ENCODE results near the gene PTN.

Gene PTN, protein sequence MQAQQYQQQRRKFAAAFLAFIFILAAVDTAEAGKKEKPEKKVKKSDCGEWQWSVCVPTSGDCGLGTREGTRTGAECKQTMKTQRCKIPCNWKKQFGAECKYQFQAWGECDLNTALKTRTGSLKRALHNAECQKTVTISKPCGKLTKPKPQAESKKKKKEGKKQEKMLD

DNA sequence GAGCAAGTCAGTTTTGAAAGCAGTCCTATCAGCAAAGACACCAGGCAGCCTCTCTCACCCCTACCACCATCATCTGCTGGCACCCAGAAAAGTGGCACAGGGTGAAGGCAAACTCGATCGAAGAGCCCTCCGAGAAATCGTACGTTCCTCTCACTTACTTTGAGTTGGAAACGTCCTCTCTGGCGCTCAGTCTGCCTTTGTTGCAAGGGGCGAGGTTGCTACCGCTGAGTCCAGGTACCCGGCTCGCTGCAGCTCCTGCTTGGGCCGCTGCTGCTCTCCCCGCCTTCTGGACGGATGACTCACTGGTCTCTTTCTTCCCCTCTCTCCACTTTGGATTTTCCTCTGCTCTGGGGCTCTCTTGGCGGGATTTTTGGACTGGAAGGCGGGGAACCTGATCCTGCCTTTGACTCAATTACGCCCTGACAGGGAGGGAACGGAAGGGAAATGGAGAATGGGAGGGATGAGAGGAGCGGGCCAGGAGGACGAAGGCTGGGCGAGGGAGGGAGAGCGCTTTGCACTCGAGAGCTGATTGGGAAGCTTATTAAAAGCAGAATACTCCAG, at the start of gene PTN:
TSS of gene PTN (minus strand) at position 453 of the 561 bp plus-strand sequence. CDS start 88,760 bp downstream, outside the sequence.
- DNase-seq: no peak

DNA sequence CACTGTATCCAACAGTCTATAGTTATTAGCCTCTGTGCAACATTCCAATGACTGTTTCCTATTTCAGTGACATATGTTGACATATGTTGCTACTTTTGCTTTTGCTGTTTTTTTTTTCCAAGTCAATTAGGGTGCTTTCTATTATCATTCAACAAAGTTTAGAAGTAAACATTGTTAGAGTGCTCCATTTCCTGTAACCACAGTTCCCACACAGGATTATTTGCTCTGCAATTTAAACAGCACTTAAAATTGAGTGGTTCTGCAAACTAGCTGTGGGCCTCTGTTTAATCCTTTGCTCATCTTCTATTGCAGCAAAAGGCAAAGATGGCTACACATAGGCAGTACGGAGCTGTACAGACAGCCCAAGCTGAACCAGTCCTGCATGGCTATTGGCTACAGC, 46.5 kb upstream of the PTN start:
- no peak for DNase-seq

DNA sequence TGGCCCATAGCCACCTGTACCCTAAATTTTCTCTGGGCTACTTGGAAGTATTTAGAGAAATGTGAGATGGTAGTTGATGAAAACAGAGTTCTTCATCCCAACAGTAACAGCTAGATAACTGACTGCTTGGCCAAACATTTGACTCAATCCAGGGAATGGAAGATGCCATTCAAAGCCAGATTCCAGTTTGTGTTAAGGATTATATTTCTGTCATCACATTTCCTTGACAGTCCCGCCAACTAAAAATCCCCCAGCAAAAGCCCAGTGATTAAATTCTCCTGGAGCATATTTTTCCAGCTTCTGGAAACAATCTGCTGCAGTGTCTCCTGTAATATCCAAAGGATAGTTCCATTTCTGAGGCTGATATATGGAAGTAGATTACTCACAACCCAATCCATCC, 45.4 kb upstream of the PTN start:
- no peak for DNase-seq

DNA sequence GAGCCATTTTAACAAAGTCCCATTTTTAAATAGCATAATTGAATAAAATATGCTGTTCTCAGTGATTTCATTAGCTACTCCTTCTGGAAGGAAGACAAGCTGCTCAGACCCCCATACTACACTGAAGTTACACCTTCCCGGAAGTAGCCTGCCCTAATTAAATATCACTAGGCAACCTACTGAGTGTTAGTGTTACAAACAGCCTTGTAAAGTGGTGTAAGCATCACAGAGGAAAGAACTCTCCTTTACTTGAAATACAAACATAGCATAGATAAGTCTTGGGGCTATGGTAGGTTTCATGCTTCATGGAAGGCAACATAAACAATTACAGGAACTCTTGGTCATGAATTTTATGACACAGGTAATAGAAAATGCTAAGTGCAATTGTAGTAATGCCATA, 43.4 kb upstream of the PTN start:
- no peak for DNase-seq

DNA sequence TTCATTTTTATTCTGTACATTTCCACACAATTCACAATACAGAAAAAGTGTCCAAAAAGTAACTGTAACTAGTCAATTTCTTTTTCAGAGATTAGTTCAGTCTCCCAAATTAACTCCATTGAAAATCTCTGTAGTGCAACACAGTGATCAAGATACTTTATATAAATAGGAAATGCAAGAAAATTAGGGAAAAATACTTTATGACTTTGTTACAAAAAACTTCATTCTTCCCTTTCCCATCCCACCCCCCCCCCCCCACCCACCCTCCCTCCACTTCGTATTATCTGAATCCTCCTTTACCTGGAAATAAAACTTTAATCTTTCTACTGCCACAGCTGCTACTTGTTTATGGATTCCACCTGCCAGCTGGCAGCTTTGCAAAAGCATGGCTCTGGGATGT, 37.5 kb upstream of the PTN start:
- DNase-seq: no peak

DNA sequence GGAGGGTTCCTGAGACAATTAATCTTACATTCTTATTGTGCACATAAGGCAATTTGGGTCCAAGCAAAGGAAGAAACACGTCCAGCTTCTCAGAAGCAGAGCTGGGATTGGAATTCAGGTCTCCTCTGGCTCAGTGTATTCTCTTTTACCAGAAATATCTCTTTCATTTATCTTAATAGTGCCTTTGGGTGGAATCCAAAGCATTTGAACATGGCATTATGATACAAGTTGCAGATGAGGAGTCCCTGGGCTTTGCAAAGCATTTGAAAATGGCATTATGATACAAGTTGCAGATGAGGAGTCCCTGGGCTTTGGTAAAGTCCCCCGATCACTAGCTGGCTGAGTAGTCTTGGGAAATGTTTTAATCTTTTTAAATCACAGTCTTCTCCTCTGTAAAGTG, 30.0 kb upstream of the PTN start:
- no peak for DNase-seq

DNA sequence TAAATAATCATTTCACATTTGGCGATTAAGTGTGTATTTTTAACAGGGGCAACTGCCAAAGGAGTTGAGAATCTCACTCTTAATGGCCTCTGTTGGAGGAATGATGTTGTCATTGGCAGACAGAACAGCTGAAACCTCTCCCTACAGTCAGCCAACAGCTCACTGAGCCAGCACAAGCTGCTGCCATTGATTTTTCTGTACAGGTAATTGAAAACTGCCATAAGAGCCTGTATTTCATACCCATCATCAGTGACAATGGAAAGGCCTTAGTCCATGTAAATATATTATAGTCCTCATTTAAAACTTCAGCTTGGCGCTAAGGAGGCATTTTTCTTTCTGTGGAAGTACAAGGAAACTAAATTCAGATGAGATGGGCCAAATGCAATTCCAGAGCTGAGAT, 28.1 kb upstream of the PTN start:
- DNase-seq: no peak

DNA sequence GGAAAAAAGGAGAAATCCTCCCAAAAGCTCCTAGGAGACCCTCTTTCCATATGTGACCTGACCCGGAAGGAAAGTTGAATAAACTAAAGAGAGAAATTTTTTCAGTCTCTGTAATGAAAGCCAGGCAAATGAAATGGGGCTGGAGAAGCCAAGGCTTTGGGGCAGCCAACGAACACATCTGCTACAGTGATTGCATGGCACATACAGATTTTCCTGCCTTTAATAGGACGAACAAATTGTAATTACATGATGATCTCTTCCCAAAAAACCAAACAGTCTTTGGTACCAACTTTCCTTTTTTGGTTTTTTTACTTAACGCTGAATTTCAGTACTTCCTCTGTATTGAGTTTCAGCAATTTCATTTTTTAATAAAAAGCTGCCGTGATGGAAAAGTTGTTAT, 23.5 kb upstream of the PTN start:
- no peak for DNase-seq

DNA sequence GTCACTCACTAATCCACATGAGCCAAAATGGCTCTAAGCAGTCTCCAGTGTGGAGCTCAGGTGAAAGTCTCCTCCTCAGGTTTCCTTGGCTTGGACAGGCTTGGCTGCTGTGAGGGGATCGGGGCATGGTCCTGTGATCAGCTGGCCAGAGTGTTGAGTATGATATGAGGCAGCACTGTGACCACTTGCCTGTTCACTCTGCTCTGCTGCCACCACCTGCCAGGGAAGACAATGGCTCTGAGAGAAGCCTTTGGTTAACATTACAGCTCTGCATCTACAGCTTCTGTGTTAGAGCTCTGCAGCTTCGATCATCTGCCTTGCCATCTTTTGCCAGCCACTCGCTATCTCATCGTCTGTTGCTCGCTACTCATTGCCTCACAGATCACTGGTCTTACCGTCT, 20.1 kb upstream of the PTN start:
- no peak for DNase-seq

DNA sequence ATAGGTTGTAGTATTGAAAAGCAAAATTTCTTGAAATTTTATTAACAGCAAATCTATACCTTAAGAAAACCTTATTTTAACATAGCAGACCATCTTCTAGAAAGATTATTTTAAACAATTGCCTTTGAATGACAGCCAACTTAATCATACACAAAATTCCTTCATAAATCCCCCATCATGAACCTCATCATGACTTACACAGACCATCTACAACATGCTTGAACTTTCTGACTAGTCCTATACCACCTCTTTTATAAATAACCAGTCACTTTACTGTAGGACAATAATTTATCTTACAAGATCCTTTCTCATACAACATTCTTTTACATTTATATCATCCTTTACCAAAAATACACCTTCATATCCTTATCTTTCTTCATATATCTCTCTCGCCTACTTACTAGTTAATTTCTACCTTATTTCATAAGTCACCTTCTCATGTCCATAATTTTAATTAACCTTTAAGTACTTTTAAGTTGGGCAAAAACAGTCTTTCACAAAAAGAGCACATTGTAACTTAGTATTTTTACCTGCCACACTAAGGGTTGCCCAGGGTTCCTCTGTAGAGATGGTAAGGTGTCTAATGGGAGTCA, 16.6 kb upstream of the PTN start:
- DNase-seq: no peak

DNA sequence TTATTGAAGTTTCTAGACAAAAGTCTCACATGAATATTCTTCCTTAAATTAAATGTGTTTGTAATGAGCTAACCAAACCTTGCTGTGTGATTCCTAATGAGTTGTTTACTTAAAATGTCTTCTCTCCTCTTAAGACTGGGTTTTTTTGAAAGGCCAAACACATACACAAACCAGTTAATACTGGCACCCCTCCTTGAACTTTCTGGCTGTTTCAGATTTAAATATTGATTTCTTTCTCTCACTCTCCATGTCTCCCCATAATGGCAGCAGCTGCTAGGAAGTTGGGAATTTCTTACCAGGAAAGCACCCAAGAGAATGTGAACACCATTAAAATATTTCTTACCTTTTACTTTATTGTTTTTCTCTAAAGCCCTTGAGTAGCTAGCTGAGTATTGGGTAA, 11.4 kb upstream of the PTN start:
- no peak for DNase-seq

DNA sequence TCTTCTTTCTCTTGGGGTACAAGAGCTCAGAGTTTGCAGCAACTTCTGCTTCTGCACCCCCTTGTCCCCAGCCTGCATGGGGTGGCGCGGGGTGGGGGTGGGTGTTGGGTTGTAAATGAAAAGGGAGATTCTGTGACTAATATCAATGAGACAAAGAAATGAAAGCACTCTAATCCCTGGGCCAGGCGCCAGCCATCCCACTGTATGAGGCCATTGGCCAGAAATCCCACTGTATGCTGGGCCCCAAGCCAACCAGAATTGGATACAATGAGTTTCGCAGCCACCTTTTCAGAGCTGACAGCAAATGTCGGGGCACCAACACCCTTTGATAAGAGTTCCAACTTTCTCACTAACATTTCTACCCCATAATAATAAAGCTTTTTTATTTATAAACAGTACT, 10.9 kb upstream of the PTN start:
- no peak for DNase-seq

DNA sequence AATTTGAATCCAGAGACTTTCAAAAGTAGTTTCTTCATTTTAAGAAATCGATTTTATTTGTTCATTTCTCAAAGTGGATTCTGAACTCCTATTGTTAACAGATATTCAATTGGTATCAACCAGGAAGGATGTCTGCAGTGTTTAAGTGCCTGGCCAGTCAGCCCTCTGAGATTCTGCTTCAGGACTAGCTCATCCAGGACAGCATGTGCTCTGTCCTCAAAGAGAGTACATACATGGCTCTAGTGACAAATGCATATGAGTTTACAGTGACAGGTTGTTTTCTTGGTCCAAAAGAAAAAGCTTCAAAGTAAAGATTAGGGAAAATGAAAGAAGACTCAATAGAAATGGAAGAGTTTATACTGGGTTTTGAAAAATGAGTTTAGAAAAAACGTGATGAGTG, 8.4 kb upstream of the PTN start:
- DNase-seq: no peak

DNA sequence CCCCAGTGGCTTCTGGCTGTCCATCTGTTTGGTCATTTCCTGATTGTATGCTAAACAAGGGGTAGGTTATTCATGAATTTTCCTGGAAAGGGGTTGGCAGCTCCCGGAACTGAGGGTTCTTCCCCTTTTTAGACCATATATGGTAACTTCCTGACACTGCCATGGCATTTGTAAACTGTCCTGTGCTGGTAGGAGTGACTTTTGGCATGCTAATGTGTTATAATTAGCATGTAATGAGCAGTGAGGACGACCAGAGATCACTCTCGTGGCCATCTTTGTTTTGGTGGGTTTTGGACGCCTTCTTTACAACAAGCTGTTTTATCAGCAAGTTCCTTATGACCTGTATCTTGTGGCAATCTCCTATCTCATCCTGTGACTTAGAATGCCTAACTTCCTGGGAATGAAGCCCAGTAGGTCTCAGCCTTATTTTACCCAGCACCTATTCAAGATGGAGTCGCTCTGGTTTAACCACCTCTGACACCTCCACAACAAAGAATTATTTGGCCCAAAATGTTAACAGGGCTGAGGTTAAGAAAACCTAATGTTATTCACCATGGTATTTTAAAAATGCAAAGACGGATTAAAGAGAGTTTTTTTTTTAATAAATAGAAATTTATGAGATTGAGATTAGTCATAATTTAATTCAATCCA, 2.4 kb upstream of the PTN start:
- DNase-seq: no peak

DNA sequence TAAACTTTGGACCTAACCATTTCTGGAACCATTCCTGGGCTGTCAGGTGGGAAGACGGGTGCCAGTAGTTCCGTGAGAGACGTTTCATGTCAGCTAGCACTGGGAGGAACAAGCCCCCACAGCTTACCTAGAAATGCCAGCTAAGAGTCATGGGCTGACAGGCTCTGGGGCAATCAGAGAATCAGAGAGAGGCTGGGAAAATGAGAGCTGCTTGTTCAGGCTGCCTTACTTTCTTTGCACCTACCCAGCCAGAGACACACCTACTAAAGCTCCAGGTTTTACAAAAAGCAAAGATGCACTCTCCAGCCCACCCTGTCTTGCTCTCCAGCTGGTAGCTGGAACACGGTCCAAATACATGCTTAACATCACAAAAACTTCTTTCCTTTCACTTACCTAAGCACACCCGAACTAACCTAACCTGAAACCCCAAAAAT, 688 bp downstream of the PTN start:
- DNase-seq: no peak

DNA sequence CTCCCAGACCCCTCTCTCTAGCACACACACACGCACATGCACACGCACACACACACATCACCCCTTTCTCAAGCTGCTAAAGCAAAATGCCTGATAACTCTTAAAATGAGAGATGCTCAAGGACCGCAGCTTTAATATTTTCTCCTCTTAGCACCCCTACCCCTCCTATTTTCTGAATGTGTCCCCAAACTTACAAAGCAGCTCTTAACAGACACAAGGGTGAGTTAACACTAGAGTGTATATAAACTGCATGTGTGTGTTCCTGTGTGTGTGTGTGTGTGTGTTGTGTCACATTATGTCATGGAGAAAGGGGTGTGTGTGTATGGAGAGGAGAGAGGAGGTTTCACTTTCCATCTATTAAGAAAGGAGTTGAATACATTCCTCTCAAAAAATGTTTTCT, 1.3 kb downstream of the PTN start:
- DNase-seq: no peak

DNA sequence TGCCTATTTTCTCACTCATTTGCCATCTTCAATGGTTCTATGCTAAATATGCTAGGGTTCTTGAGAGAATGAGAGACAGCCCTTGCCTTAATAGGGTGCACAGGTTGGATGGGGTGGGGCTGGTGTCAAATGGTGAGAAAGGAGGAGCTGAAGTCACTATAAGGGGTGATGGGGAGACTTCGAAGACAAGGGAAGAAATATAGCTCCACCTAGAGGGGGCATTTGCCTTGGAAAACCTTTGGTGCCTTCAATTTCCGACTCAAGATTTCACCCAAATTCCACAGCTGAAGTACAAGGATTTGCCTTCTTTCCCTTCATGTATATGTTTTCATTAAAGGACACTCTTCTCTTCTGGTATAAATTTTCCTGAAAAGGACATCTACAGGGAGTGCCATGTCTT, 5.6 kb downstream of the PTN start:
- no peak for DNase-seq

DNA sequence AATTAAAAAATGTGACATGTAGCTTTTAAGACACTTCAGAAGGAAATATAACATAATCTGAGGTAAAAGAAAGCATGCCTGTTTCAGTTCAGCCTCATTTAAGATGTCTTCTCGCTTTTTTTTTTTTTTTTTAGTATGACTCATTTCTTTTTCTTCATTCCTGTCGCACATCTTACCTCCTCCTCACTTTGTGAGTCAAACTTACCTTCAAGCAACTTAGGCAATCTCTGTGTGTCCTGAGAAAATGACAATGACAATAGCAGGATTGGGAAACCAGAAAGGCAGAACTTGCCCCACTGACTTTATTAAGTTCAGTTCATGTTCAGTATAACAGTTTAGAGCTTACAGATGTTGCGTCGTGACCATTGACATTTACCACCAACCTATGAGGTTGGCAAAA, 7.7 kb downstream of the PTN start:
- DNase-seq: no peak

DNA sequence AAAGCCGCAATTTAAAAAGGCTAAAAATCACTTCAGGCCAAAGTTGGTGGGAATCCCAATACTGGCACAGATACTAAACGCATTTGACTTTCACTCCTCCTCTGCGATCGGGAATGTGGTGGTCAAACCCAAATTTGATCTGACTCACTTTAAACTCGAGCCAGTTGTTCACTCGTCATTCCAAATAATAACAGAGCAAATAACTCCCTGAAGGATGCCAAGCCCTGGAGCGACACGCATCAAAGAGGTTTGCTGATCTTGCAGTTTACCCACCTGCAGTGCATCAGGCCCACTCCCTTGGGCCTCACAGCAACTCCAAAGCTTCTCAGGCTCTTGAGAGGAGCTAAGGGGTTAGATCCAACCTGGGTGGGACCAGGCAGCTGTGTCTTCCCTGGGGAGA, 12.2 kb downstream of the PTN start:
- no peak for DNase-seq

DNA sequence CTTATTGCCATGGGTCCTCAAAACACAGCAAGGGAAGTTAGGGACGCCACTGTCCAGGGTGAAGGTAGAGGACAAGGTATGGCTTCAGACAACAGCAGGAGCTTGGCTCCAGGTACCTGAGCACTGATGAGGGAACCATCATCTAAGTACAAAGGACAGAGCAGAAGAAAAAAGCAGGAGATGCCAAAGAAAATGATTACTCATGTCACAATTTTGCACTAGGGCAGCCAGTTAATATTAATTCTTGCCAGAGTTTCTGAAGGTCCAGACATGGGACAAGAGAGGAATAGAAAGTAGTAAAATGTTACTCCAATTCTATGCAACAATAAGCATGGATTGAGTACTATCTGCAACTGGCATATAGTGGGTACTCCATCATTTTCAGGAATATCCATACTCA, 14.1 kb downstream of the PTN start:
- no peak for DNase-seq

DNA sequence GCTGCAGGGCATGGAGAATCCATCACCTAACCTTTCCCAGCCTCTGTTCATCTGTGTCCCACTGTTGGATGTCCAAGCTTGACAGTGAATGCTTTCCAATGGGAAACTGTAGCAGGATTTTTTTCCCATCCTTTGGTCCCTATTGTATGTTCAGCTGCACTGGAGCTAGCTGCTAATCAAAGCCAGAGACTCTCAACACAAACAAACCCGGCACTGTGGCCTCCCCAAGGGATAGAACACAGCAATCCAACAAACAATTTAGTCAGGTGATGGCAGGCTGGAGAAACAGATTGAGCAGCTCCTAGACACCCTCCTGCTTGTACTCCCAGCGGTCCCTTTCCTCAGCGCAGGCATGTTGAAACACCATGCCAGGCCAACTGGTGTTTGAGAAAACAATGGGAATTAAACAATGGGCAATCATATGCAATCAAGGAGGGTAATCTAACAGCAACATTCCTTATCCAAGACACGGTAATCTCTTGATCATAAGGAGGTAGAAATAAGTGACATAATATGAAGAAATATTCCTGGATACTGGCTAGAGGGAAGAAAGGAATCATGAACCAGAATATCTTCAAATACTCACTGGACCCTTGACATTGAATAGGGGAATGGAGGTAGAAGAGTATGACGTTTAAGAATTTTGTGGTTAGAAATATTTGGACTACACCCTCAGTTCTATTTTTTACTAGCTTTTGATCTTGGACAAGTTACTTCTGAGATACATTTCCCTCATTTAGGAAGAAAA, 15.0 kb downstream of the PTN start:
- no peak for DNase-seq

DNA sequence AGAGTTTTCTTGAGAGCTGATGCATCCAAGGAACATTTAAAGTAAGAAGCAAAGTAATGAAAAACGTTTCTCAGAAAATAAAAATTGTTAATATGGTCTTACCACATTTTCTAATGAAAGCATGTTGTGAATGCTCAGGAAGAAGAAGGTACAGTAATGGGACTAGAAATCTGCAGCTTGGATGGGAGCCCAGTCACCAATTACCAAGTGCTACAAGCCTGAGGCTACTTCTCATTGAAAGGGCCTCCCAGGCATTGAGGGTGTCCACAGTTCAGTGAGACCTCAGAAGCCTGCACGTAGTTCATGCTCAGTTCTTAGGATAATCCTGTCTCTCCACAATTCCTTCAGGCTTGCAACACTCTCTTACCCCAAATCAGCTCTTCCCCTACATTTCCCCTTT, 17.6 kb downstream of the PTN start:
- no peak for DNase-seq

DNA sequence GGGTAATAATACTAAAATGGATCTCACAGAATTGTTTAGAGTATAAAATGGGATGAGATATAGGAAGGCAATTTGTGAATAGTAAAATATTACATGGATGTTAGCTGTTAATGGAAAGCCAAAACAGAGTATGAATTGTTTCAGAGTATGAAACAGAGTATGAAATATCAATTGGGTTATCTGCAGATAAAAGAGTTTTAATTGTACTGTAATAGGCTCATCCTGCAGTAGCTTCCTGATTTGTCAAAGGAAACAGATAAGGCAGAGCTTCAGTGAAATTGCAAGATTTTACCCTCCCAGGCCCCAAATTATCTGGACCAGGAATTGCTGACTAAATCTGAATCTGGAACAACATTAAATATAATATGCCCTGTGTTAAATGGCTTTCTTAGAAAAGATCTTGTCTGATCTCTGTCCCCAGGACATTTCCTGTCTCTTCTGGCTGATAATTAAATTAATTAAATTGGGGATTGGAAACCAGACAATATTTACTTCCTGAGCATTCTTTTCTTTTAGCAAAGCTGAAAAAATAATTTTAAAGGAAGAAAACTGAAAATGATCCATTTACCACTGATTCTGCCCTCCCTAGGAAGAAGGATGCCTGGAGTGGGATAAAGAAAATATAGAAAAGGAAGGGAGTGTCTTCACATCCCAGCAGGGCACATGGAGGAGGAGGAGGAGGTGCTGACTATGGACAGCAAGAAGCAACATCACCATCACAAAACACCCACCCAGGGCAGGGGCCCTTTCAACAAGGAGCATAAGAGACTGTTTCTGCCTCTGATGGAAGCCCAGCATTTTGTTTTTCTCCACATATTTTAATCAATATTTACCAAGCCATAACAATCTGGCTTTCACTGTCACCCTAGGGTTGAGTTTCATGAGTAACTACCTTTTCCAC, 18.5 kb downstream of the PTN start:
- no peak for DNase-seq
